Activated T-helper 17 cell treated with anti-CD3 and anti-CD28 coated beads, Interleukin-2, amount 50 U/mL, for 72 hours (primary cell): ENCODE results near the gene SUSD5. TPM values are rescaled to one million over a fixed set of nuclear protein-coding genes. Genes with fewer than 3 reads are reported as not detected.

ENCODE experiments used
- ATAC-seq: fragments of 150-1000 bp; cut with Tn5 transposase; replicated peaks from 2 replicates; pipeline ENCODE4 v1.10.0; 2021; ENCODE audit warnings: mild to moderate bottlenecking, moderate library complexity
- H3K27ac Mint-ChIP-seq: one replicate; pipeline ENCODE4 v1.8.0; 2022; ENCODE audit warnings: mixed read lengths
- H3K27me3 Mint-ChIP-seq: one replicate; pipeline ENCODE4 v1.8.0; 2022; ENCODE audit warnings: mixed read lengths
- H3K36me3 Mint-ChIP-seq: one replicate; pipeline ENCODE4 v1.8.0; 2022; ENCODE audit warnings: low read depth, mild to moderate bottlenecking, mixed read lengths
- H3K4me1 Mint-ChIP-seq: one replicate; pipeline ENCODE4 v1.8.0; 2022; ENCODE audit warnings: mixed read lengths
- H3K4me3 Mint-ChIP-seq: one replicate; pipeline ENCODE4 v1.8.0; 2022; ENCODE audit warnings: mild to moderate bottlenecking, mixed read lengths
- H3K9me3 Mint-ChIP-seq: one replicate; pipeline ENCODE4 v1.8.0; 2022; ENCODE audit warnings: mixed read lengths
- total RNA-seq, 2 donors: library from RNA; stranded (reverse); gene quantifications; one replicate each; pipeline ENCODE4 v1.2.3, GENCODE V29; 2022

Gene SUSD5
- not detected for total RNA-seq

GRCh38 chr3:33218446-33219174 lies at the start of gene SUSD5:
SUSD5 (minus strand) TSS chr3:33218810; CDS start chr3:33218797, 13 bp downstream.
- Mint-ChIP-seq H3K4me3 (no peak within 1 kb of the TSS), H3K27me3 (peaks cover 46% of the 10 kb centered on the region)

GRCh38 chr3:33260104-33260503 lies 41.5 kb upstream of the SUSD5 start:
- H3K27me3 Mint-ChIP-seq, result peaks cover 7% of the 10 kb centered on the region
- no peak for ATAC-seq
- H3K27ac Mint-ChIP-seq, result no peak overlapping the region
- no peaks in the 10 kb centered on the region for H3K36me3 Mint-ChIP-seq
- no peaks in the 10 kb centered on the region for H3K4me1 Mint-ChIP-seq
- peaks cover 3% of the 10 kb centered on the region for H3K9me3 Mint-ChIP-seq
- H3K4me3 Mint-ChIP-seq, result no peak overlapping the region

More at GRCh38 chr3:33218446-33219174, at the start of gene SUSD5:
- H3K9me3 Mint-ChIP-seq, result no peaks in the 10 kb centered on the region
- H3K36me3 Mint-ChIP-seq, result no peaks in the 10 kb centered on the region
- ATAC-seq, result no peak
- H3K27ac Mint-ChIP-seq, result no peak within 1 kb of the TSS
- no peaks in the 10 kb centered on the region for H3K4me1 Mint-ChIP-seq

GRCh38 chr3:33256249-33256648 lies 37.6 kb upstream of the SUSD5 start:
- Mint-ChIP-seq H3K4me1 (no peaks in the 10 kb centered on the region), H3K36me3 (no peaks in the 10 kb centered on the region), H3K27ac (no peak overlapping the region), H3K4me3 (no peak overlapping the region), H3K9me3 (no peaks in the 10 kb centered on the region), H3K27me3 (peaks cover 5% of the 10 kb centered on the region)
- no peak for ATAC-seq

DNA sequence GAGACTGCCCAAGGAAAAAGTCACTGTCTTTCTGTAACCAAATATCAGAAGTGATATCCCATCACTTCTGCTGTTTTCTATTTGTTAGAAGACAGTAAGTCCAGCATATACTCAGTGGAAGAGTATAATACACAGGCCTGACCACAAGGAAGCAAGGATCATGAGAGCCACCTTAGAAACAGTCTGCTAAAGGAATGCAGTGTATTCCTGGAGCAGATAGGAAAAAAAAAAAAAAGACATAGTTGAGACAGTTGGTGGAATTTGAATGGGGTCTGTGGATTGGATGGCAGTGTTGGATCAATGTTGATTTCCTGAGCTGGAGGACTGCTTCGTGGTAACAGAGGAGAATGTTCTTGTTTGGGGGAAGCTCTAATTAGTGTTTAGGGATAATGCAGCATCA lies 32.1 kb upstream of the SUSD5 start:
- H3K27ac Mint-ChIP-seq, result no peak overlapping the region
- no peaks in the 10 kb centered on the region for H3K36me3 Mint-ChIP-seq
- H3K4me1 Mint-ChIP-seq, result no peaks in the 10 kb centered on the region

DNA sequence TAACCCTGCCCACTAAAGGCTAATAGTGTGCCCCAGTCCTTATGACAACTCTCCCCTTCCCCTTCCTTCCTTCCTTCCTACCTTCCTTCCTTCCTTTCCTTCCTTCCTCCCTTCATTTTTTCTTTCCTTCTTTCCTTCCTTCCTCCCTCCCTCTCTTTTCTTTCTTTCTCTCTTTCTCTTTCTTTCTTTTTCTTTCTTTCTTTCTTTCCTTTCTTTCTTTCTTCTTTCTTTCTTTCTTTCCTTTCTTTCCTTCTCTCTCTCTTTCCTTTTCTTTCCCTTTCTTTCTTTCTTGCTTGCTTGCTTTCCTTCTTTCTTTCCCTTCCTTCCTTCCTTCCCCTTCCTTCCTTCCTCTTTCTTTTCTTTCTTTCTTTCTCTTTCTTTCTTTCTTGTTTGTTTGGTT lies 28.2 kb upstream of the SUSD5 start:
- H3K36me3 Mint-ChIP-seq, result no peaks in the 10 kb centered on the region
- H3K9me3 Mint-ChIP-seq, result no peaks in the 10 kb centered on the region
- peaks cover 20% of the 10 kb centered on the region for H3K27me3 Mint-ChIP-seq
- no peak for ATAC-seq
- H3K4me3 Mint-ChIP-seq, result no peak overlapping the region
- H3K27ac Mint-ChIP-seq, result no peak overlapping the region
- H3K4me1 Mint-ChIP-seq, result no peaks in the 10 kb centered on the region

More for the DNA sequence above, 32.1 kb upstream of the SUSD5 start:
- Mint-ChIP-seq H3K4me3 (no peak overlapping the region), H3K9me3 (no peaks in the 10 kb centered on the region), H3K27me3 (peaks cover 12% of the 10 kb centered on the region)
- ATAC-seq, result no peak

- Mint-ChIP-seq H3K36me3 (no peaks in the 10 kb centered on the region), H3K27me3 (peaks cover 22% of the 10 kb centered on the region)
These were observed 21.7 kb upstream of the SUSD5 start for GRCh38 chr3:33240261-33240660.

DNA sequence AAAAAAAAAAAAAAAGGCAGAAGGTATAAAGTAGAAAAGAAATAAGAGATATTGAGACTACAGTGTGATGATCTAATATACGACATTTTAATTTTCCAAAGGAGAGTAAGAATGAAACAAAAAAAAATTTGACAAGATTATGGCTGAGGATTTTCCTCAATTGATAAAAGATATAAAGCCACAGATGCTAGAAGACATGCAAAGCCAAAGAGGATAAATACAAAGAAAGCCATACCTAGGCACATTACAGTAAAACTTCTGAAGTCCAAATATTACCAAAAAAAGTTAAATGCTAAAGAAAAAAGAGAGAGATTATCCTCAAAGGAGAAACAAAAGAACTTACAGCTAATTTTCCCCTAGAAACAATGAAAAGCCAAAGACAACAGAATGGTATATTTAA lies 20.3 kb upstream of the SUSD5 start:
- peaks cover 21% of the 10 kb centered on the region for H3K27me3 Mint-ChIP-seq
- H3K36me3 Mint-ChIP-seq, result no peaks in the 10 kb centered on the region
- H3K27ac Mint-ChIP-seq, result no peak overlapping the region
- H3K9me3 Mint-ChIP-seq, result no peaks in the 10 kb centered on the region
- ATAC-seq, result no peak
- H3K4me1 Mint-ChIP-seq, result no peaks in the 10 kb centered on the region
- H3K4me3 Mint-ChIP-seq, result no peak overlapping the region

More at GRCh38 chr3:33240261-33240660, 21.7 kb upstream of the SUSD5 start:
- ATAC-seq, result no peak
- H3K9me3 Mint-ChIP-seq, result no peaks in the 10 kb centered on the region
- no peak overlapping the region for H3K27ac Mint-ChIP-seq
- no peaks in the 10 kb centered on the region for H3K4me1 Mint-ChIP-seq
- H3K4me3 Mint-ChIP-seq, result no peak overlapping the region

DNA sequence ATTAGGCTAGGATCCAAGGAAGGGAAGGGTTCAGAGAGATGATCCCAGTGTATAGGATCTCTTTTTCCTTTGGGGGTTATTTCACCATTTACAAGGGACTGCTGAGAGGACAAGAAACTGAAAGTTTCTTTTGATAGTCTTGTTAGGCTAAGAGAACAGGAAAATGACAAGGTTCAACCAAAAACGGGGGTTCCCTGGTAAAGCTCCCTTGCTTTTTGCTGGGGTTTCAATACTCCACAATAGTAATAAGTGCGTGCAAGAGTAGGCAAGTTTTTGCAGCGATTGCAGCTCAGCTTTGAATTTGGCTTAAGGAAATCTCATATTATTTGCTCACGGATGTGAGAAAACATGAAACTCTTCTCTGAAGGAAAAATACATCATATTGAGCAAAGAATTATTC lies 18.8 kb upstream of the SUSD5 start:
- ATAC-seq, result no peak
- no peak overlapping the region for H3K27ac Mint-ChIP-seq
- H3K36me3 Mint-ChIP-seq, result no peaks in the 10 kb centered on the region
- no peak overlapping the region for H3K4me3 Mint-ChIP-seq
- peaks cover 19% of the 10 kb centered on the region for H3K27me3 Mint-ChIP-seq
- H3K9me3 Mint-ChIP-seq, result no peaks in the 10 kb centered on the region
- no peaks in the 10 kb centered on the region for H3K4me1 Mint-ChIP-seq

DNA sequence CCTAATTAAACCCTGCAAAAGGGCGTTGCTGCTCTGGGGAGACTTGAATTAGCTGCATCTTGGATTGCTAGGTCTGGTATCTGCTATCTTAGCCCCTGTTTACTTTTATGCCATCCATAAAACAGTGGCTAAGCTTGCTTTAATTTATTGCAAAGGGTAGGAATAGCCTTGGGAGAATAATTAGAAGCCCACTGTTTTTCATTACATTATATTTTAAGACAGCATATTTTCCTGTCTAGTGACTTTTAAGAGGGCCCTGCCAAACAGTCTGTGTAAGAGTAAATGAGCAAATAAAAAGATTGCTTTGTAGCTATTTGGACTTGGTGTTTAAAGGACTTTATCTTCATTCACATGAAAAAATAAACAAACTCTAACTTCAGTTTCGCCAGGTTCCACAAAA lies 17.4 kb upstream of the SUSD5 start:
- H3K27me3 Mint-ChIP-seq, result peaks cover 19% of the 10 kb centered on the region
- no peak overlapping the region for H3K27ac Mint-ChIP-seq
- no peaks in the 10 kb centered on the region for H3K36me3 Mint-ChIP-seq
- ATAC-seq, result no peak
- no peaks in the 10 kb centered on the region for H3K4me1 Mint-ChIP-seq
- H3K9me3 Mint-ChIP-seq, result no peaks in the 10 kb centered on the region
- H3K4me3 Mint-ChIP-seq, result no peak overlapping the region

DNA sequence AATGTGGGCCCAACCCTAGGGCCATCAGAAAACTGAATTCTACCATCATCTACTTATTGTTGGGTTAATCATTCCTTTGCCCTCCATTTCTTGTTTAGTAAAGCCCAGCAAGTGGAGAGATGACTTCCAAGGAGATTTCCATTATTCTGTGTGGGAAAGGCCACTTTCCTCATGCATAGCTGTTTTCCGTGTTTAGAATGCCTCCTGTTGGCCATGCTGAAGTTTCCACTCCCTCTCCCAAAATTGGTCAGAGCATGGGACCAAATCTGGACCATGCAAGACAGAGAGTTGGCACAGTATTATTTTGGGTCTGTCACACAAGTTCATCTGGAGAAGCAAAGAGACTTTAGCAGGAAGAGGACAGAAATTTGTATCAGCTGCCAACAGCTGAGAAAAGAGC lies 15.3 kb upstream of the SUSD5 start:
- Mint-ChIP-seq H3K27ac (no peak overlapping the region), H3K9me3 (no peaks in the 10 kb centered on the region), H3K4me1 (no peaks in the 10 kb centered on the region), H3K36me3 (no peaks in the 10 kb centered on the region), H3K27me3 (peaks cover 28% of the 10 kb centered on the region), H3K4me3 (no peak overlapping the region)
- ATAC-seq, result no peak

DNA sequence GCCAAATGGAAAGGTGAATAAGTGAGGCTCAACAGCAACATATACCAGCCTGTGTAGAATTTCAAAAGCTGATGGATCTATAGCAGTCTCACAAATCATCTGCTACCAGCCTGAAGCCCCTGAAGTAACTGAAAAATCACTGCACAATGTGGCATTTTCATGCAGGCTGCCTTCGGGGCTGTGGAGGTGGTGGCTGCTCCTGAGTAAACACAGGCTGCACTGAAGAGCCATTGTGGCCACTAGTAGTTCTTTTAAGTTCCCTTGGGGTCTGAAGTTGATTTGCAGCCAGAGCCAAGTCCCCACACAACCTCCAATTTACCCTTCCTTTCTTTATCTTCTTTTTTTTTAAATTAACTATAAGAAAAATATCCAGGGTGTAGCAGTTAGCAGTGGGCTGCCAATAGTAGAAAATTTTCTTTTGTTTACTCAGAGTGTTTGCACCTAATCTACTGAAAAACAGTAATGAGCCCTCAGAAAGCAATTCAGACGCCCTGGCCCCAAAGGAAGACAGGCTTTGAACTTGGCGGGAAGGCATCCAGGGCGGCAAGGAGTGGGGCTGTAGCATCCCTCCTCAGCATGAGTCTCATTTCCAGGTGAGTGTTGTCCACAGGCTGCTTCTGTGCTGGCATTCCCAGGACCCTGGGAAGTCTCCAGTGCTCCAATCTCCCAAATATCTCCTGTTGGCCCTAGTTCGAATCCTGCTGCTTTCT lies 13.3 kb upstream of the SUSD5 start:
- Mint-ChIP-seq H3K4me3 (no peak overlapping the region), H3K27ac (no peak overlapping the region), H3K36me3 (no peaks in the 10 kb centered on the region), H3K9me3 (no peaks in the 10 kb centered on the region), H3K4me1 (no peaks in the 10 kb centered on the region), H3K27me3 (peaks cover 38% of the 10 kb centered on the region)
- no peak for ATAC-seq

- Mint-ChIP-seq H3K36me3 (no peaks in the 10 kb centered on the region), H3K4me1 (no peaks in the 10 kb centered on the region), H3K9me3 (no peaks in the 10 kb centered on the region), H3K27ac (no peak overlapping the region), H3K4me3 (no peak overlapping the region), H3K27me3 (peaks cover 32% of the 10 kb centered on the region)
- no peak for ATAC-seq
These were observed 11.3 kb upstream of the SUSD5 start for GRCh38 chr3:33229947-33230346.

DNA sequence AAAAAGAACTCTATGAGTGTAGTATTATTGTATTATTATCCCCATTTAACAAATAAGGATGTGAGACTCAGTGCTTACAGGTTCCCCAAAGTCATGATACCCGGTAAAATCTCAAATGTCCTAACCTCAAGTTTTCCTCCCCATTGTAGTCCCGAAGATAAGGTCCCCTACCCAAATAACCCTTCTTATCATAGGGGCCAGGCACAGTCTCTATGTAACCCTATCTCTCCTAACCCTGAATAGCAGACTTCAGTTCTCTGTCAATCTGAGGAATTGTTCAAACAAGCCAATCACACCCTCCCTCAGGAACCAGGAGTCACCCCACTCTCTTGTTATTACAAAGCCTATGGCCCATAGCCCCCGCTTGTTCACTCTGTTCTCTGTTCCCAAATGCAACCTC lies 10.5 kb upstream of the SUSD5 start:
- no peak for ATAC-seq
- Mint-ChIP-seq H3K27me3 (peaks cover 35% of the 10 kb centered on the region), H3K4me3 (no peak overlapping the region), H3K27ac (no peak overlapping the region), H3K9me3 (no peaks in the 10 kb centered on the region), H3K36me3 (no peaks in the 10 kb centered on the region), H3K4me1 (no peaks in the 10 kb centered on the region)

GRCh38 chr3:33221241-33221640 lies 2.6 kb upstream of the SUSD5 start:
- Mint-ChIP-seq H3K36me3 (no peaks in the 10 kb centered on the region), H3K4me1 (no peaks in the 10 kb centered on the region), H3K27ac (no peak overlapping the region), H3K27me3 (peaks cover 34% of the 10 kb centered on the region), H3K4me3 (no peak overlapping the region), H3K9me3 (no peaks in the 10 kb centered on the region)
- no peak for ATAC-seq

DNA sequence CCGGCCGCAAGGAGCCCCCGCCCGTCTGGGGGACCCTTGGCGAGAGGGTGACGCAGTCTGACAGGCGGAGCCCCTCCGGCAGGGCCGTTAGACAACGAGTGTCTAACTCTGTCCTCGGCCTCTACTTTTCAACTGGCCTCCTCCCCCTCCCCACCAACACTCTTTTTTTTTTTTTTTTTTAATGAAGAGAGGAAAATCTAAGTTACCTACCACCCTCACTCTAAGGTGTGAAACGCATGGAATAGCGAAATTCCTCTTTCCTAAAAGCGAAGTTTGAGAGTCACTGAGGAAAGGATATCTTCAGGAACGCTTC lies 521 bp upstream of the SUSD5 start:
- no peak overlapping the region for H3K4me3 Mint-ChIP-seq
- H3K4me1 Mint-ChIP-seq, result no peaks in the 10 kb centered on the region
- no peaks in the 10 kb centered on the region for H3K9me3 Mint-ChIP-seq
- no peaks in the 10 kb centered on the region for H3K36me3 Mint-ChIP-seq
- H3K27ac Mint-ChIP-seq, result no peak overlapping the region
- ATAC-seq, result no peak
- H3K27me3 Mint-ChIP-seq, result peaks cover 50% of the 10 kb centered on the region
